ENCODE data around the gene PCGF1.

PCGF1 gene

DNA sequence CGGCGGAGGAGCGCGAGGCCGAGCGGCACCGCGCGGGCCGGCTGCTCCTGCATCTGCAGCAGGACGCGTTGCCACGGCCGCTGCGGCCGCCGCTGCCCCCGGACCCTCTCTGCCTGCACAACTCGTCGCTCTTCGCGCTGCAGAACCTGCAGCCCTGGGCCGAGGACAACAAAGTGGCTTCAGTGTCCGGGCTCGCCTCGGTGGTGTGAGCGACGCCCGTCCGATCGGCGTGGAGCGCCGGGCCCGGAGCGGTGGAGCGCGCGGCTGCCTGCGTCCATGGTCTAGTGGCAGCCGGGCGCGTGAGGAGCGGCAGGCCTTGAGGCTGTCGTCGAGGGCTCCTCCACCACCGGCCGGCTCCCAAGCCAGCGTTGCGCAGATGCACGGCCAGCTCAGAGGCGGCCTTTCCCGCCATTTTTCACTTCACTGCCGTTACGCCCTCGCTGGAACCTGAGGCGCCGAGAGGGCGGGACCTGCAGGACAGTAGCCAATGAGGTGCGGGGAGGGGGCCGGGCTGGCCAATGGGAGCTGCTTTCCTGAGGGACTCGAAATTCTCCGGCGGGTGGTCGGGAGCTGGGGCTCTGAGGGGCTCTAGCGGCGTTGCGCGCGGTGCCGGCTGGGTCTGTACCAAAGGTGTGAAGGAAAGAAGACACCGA lies 8.6 kb upstream of the PCGF1 start:
- DNase-seq (ENCODE audit: low read depth) = no peak
- no peak overlapping the region for H3K4me3 ChIP-seq (ENCODE audit: control insufficient read depth, low read depth, low read length)
- TF ChIP-seq CTCF (IDR thresholded peaks at IDR 0.05; ENCODE audit: control insufficient read depth, insufficient read depth, low read depth, low read length, missing control alignments) = no peak

- no peak for TF ChIP-seq CTCF (IDR thresholded peaks at IDR 0.05; ENCODE audit: control insufficient read depth, insufficient read depth, low read depth, low read length, missing control alignments)
- H3K4me3 ChIP-seq (ENCODE audit: control insufficient read depth, low read depth, low read length) = no peak overlapping the region
- DNase-seq (ENCODE audit: low read depth) = no peak
Observed at GRCh38 chr2:74515271-74515980, 7.9 kb upstream of the PCGF1 start.

DNA sequence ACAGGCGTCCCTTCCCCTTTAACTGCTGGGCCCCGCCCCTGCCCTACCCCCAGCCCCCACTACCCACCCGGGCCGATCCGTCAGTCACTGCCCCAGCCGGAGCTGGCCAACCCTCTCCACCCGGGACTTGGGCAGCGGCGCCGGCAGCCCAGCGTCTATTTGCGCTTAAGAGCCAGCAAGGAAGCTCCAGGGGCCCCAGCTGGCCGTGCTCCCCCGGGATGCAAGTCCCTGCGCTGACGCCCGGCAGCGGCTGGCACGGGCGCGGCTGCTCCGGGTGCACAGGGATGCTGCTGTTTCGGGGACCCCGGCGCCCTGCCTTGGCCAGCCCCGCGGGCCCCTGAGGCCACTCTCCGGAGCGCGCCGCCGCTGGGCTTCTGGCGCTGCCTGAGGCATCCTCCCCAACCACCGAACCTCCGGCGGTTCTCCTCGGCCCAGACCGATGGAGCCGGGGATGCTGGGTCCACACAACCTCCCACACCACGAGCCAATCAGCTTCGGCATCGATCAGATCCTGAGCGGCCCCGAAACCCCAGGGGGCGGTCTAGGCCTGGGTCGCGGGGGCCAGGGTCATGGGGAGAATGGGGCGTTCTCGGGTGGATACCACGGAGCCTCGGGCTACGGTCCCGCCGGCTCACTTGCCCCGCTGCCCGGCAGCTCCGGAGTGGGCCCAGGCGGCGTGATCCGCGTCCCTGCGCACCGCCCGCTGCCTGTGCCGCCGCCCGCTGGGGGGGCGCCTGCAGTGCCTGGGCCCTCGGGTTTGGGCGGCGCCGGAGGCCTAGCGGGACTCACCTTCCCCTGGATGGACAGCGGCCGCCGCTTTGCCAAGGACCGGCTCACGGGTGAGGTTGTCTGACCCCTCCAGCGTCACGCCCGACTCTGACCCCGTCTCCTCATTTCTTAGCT lies 7.1 kb upstream of the PCGF1 start, which contains the start of gene TLX2:
TLX2 (plus strand) TSS at position 83 of the 903 bp plus-strand sequence; CDS start at position 440, 357 bp downstream.
- no peak within 1 kb of the TSS; the same call in 1 of the 2 replicates for H3K4me3 ChIP-seq (ENCODE audit: control insufficient read depth, low read depth, low read length)
- DNase-seq (ENCODE audit: low read depth) = no peak
- no peak for TF ChIP-seq CTCF (IDR thresholded peaks at IDR 0.05; ENCODE audit: control insufficient read depth, insufficient read depth, low read depth, low read length, missing control alignments)

DNA sequence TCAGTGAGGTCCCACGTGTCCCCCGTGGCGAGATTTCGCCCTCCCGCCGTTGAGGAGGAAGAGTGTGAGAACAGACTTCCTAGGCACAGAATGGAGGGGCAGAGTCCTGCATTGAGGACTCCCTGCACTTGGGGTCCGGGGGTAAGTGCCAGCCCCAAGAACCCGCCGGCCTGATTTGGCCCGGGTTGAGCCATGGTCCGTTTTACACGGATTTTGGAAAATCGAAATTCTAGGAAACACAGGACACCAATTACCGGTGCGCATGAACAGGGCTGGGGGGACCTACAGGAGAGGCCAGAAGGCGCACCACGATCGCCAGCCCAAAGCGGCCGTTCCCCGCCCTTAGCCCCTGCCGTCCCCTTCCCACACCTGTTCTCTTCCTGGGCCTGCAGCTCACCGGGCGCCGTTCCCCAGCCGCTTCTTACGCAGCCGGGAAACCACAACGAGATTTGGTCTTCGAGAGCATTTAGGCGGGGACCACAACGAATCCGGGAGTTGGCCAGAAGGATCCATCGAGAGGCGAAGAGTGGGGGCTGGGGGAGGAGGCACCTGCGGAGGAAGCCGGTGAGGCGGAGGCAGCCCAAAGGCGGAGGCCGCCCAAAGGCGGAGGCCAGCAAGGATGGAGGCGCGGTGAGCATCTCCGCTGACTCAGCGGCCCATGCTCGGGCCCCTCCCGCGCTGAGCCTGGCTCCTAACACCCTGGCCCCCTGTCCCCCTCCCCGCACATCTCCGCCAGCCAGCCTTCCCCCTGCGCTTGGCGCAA lies 6.3 kb upstream of the PCGF1 start:
- DNase-seq (ENCODE audit: low read depth) = no peak
- no peak for TF ChIP-seq CTCF (IDR thresholded peaks at IDR 0.05; ENCODE audit: control insufficient read depth, insufficient read depth, low read depth, low read length, missing control alignments)
- H3K4me3 ChIP-seq (ENCODE audit: control insufficient read depth, low read depth, low read length) = no peak overlapping the region; the same call in 1 of the 2 replicates

DNA sequence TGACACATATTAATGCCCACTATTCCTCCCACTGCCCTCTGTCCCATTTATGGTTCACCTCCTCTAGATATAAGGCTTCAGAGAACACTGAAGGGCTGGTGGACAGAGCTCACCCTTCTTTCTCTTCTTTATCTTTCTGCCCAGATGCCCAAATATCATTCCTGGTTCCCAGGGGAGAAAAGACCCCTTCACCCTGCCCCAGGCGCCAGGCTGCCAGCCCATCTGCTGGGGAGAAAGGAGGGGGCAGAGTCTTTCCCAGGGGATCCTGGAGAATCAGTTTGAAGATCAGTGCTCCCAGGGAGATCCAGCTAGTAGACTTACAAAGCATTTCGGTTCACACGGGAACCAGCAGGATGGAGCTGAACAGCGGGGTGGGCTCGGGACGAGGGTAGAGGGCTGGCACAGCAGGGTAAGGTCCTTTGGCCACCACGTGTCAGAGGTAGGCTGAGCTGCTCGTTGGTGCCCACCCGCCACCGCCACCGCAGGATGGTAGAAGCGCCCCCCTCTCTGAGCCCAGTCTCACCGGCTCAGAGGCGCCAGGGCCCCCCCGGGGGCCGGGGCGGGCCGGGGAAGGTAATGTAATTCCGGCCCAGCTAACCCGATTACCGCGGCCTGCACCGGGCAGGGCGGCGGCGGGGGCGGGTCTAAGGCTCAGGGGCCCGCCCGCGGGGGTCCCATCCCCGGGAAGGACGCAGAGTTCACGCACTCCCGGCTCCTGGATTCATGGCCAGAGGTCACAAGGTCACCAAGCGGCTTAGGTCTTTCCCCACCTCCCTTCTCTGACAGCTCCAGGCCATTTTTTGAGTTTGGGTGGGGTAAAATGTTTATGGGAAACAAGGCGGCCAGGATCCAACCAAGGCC lies 5.5 kb upstream of the PCGF1 start:
- no peak for TF ChIP-seq CTCF (IDR thresholded peaks at IDR 0.05; ENCODE audit: control insufficient read depth, insufficient read depth, low read depth, low read length, missing control alignments)
- no peak overlapping the region for H3K4me3 ChIP-seq (ENCODE audit: control insufficient read depth, low read depth, low read length)

More for the DNA sequence above, 5.5 kb upstream of the PCGF1 start:
- DNase-seq (ENCODE audit: low read depth) = no peak

Measured in AG09309 (cell line).